ENCODE measurements around the gene KCND2. TPM values are rescaled to one million over a fixed set of nuclear protein-coding genes. Genes with fewer than 3 reads are reported as not detected.

The KCND2 gene
- total RNA-seq, 1 donor from 2014 or later: 0.29 TPM

DNA sequence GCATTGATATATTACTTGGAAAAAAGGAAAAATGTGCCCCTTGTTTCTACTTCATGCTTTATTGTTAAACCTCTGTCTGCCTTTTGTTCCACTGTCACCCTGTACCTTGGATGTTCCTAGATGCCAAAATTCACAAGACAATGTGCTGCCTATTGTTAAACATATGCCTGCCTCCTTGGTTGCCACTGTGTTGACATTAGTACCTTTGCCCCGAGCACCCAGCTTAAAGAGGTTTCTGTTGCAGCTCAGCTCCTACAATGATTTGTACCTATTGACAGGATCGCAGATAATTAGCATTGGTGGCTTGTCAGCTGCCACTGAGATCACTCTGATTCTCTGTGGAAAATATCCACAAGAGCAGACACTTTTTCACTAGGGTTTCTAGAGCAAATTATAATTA is 188.0 kb downstream of the KCND2 start:
- Histone ChIP-seq H3K27me3 (ENCODE audit: control insufficient read depth, insufficient read depth, low read length) (no peaks in the 10 kb centered on the region), H3K4me3 (ENCODE audit: low read depth, low read length) (no peak overlapping the region), H3K36me3 (ENCODE audit: control insufficient read depth, insufficient read depth, low read length) (no peaks in the 10 kb centered on the region)
- TF ChIP-seq, protein P1, sequence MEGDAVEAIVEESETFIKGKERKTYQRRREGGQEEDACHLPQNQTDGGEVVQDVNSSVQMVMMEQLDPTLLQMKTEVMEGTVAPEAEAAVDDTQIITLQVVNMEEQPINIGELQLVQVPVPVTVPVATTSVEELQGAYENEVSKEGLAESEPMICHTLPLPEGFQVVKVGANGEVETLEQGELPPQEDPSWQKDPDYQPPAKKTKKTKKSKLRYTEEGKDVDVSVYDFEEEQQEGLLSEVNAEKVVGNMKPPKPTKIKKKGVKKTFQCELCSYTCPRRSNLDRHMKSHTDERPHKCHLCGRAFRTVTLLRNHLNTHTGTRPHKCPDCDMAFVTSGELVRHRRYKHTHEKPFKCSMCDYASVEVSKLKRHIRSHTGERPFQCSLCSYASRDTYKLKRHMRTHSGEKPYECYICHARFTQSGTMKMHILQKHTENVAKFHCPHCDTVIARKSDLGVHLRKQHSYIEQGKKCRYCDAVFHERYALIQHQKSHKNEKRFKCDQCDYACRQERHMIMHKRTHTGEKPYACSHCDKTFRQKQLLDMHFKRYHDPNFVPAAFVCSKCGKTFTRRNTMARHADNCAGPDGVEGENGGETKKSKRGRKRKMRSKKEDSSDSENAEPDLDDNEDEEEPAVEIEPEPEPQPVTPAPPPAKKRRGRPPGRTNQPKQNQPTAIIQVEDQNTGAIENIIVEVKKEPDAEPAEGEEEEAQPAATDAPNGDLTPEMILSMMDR (IDR thresholded peaks at IDR 0.05; ENCODE audit: insufficient read depth, low read length, poor library complexity, severe bottlenecking): no peak
- no peak for DNase-seq (ENCODE audit: low read depth)

DNA sequence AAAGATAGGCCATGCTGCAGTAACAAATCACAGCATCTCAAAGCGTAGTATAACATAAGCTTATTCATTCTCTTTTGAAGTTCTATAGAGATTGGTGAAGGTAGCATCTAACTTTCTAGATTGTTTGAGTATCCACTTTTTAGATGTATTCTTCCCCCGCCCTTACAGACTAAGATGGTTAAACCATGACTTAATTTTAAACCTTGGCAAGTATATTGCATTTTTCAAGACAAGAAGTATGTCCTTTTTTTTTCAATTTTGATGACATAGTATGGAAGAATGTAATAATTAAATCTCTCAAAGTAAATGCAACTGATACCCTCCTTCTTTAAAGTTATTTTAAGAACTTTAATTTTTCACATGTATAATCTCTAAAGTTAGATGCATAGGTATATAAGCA is 190.0 kb downstream of the KCND2 start:
- no peak overlapping the region for H3K4me3 ChIP-seq (ENCODE audit: low read depth, low read length)
- no peaks in the 10 kb centered on the region for H3K36me3 ChIP-seq (ENCODE audit: control insufficient read depth, insufficient read depth, low read length)
- DNase-seq (ENCODE audit: low read depth): no peak
- no peaks in the 10 kb centered on the region for H3K27me3 ChIP-seq (ENCODE audit: control insufficient read depth, insufficient read depth, low read length)
- TF ChIP-seq, protein P1 (IDR thresholded peaks at IDR 0.05; ENCODE audit: insufficient read depth, low read length, poor library complexity, severe bottlenecking): no peak

DNA sequence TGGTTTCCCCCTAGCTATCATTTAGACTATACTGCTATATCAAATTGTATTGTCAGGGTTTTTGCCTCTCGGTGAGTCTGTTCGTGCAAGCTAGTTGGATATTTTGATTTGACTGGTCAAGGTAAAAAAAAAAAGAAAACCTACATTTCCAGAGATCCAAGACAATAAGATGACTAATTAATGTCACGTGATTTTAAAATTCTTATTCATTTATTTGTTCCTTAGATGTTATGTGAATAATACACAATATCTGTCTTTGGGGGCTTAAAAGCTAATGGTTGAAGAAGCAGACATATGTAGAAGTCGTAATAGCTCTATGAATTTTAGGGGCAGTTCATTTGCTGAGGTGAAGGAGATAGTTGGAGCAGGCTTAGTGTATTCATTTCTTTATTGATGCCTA is 191.1 kb downstream of the KCND2 start:
- TF ChIP-seq, protein P1 (IDR thresholded peaks at IDR 0.05; ENCODE audit: insufficient read depth, low read length, poor library complexity, severe bottlenecking): no peak
- no peaks in the 10 kb centered on the region for H3K36me3 ChIP-seq (ENCODE audit: control insufficient read depth, insufficient read depth, low read length)
- no peaks in the 10 kb centered on the region for H3K27me3 ChIP-seq (ENCODE audit: control insufficient read depth, insufficient read depth, low read length)

DNA sequence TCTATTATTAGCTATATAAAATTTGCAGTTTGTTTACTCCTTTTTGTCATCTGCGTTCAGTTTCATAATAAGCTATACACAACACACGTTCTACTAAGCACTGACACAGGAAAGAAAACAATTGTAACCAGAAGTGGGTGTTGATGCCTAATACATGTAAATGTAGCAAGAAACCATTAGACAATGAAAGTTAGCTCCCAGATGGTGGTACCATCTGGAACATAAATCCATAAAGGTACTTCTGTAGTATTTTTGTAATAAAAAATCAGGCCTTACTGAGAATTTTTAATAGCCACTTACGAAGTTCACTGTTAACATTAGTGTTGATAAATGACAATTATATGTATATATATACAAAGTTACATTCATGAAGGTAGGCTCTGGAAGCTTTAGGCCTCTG is 194.7 kb downstream of the KCND2 start:
- TF ChIP-seq, protein P1 (IDR thresholded peaks at IDR 0.05; ENCODE audit: insufficient read depth, low read length, poor library complexity, severe bottlenecking): no peak
- Histone ChIP-seq H3K4me3 (ENCODE audit: low read depth, low read length) (no peak overlapping the region), H3K36me3 (ENCODE audit: control insufficient read depth, insufficient read depth, low read length) (no peaks in the 10 kb centered on the region), H3K27me3 (ENCODE audit: control insufficient read depth, insufficient read depth, low read length) (no peaks in the 10 kb centered on the region)
- no peak for DNase-seq (ENCODE audit: low read depth)

More for the DNA sequence above, 191.1 kb downstream of the KCND2 start:
- DNase-seq (ENCODE audit: low read depth): no peak
- H3K4me3 ChIP-seq (ENCODE audit: low read depth, low read length): no peak overlapping the region

DNA sequence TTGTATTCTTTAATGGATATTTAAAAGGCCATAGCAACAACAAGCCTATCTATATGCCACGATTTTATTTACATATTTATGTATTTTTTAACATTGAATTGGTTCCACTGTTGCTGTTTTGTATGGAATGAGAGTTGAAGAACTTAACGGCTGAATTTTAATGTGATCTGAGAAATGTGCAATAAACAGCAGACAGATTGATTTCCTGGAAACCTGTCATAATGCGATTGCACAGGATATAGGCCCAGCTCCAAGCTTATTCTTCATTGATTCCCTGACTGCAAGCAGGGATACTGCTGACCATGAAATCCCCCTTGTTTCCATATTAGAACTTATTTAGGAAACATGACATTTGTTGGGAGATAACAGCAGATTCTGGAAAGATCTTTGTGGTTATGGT is 195.6 kb downstream of the KCND2 start:
- TF ChIP-seq, protein P1 (IDR thresholded peaks at IDR 0.05; ENCODE audit: insufficient read depth, low read length, poor library complexity, severe bottlenecking): no peak
- Histone ChIP-seq H3K4me3 (ENCODE audit: low read depth, low read length) (no peak overlapping the region), H3K27me3 (ENCODE audit: control insufficient read depth, insufficient read depth, low read length) (no peaks in the 10 kb centered on the region), H3K36me3 (ENCODE audit: control insufficient read depth, insufficient read depth, low read length) (no peaks in the 10 kb centered on the region)
- no peak for DNase-seq (ENCODE audit: low read depth)

DNA sequence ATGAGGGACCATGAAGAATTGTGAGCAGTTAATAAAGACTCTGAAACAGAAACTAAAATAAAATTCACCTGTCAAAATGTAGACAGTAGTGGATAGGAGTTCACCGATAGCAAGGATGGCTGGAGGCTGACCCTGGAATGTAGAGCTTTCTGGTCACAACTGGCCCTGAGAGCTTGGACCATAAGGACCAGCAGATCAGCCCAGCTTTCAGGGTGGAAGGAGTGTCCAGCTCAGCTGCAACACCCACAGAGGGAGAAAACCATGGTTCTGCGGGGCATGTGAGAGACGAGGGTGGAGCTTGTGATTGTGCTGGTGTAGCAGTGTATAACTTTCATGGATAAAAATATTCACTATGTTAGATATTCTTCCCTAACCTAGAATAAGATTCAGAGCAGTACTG is 199.9 kb downstream of the KCND2 start:
- H3K4me3 ChIP-seq (ENCODE audit: low read depth, low read length): no peak overlapping the region
- TF ChIP-seq, protein P1 (IDR thresholded peaks at IDR 0.05; ENCODE audit: insufficient read depth, low read length, poor library complexity, severe bottlenecking): no peak
- H3K36me3 ChIP-seq (ENCODE audit: control insufficient read depth, insufficient read depth, low read length): no peaks in the 10 kb centered on the region
- H3K27me3 ChIP-seq (ENCODE audit: control insufficient read depth, insufficient read depth, low read length): no peaks in the 10 kb centered on the region
- DNase-seq (ENCODE audit: low read depth): no peak

Measured in kidney epithelial cell (primary cell).